ENCODE measurements around the gene STXBP2. TPM values are rescaled to one million over a fixed set of nuclear protein-coding genes. Genes with fewer than 3 reads are reported as not detected.

The STXBP2 gene
- 100 to 1,000 TPM; 131 to 158 TPM for total RNA-seq

GRCh38 chr19:7636691-7637373, at the start of gene STXBP2:
STXBP2 (plus strand) TSS chr19:7637110; CDS start chr19:7637150, 40 bp downstream.
- ChIA-PET POLR2A (no interaction called here), CTCF (interaction anchor here (0.9 to 1.7 kb wide), 3 partner anchors 12 to 24 kb away, joined by 3 to 4 read pairs (median 3); no protein-coding TSS in a partner anchor)
- Mint-ChIP-seq H3K36me3 (ENCODE audit: low read depth) (peaks cover 19% of the 10 kb centered on the region), H3K9me3 (peaks cover 7% of the 10 kb centered on the region), H3K4me3 (peak within 1 kb of the TSS; percentile 82), H3K4me1 (peaks cover 30% of the 10 kb centered on the region), H3K27me3 (no peaks in the 10 kb centered on the region), H3K27ac (peak within 1 kb of the TSS; percentile 94)
- DNase-seq = peak; percentile 91

DNA sequence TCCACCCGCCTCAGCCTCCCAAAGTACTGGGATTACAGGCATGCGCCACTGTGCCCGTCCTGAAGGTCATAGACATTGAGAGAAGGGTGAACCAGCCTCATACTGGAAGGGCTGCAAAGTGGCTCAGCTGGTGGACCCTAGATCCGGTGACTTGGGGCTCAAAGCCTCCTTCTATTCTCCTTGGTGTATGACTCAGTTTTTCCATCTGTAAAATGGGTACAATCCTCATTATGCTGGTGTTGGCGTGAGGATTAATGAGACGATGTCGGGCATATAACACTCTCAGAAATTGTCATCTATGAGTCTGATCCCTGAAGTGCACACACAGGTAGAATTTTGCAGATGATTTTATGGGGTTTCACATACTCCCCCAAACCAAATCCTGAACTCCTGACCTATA, 47.1 kb upstream of the STXBP2 start:
- Mint-ChIP-seq H3K27ac (no peak overlapping the region), H3K9me3 (no peaks in the 10 kb centered on the region), H3K4me1 (no peaks in the 10 kb centered on the region), H3K27me3 (peaks cover 11% of the 10 kb centered on the region), H3K4me3 (no peak overlapping the region), H3K36me3 (ENCODE audit: low read depth) (no peaks in the 10 kb centered on the region)
- ChIA-PET POLR2A (no interaction called here), CTCF (interaction anchor here (1.3 kb wide), 1 partner anchor 21 kb away, joined by 4 read pairs; no protein-coding TSS in a partner anchor)
- DNase-seq = no peak

DNA sequence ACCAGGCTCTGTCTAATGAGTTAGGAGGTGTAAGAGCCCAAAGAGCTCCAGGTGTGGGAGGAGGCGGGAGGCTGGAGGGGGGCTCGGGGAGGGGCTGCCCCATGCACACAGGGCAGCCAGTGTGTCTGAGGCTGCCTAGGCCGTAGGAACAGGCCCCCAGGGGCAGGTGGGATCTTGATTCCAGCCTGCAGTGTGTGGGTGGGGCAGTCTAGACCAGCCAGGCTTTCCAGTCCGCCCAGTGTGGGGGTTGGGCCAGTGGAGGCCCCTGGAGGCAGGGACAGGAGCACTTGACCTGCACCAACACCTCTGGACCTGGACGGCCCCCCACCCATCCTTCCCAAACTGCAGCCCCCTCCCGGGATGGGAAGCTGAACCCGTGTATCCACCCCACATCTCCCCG, 46.7 kb upstream of the STXBP2 start:
- Mint-ChIP-seq H3K27ac (no peak overlapping the region), H3K4me1 (peaks cover 2% of the 10 kb centered on the region), H3K36me3 (ENCODE audit: low read depth) (no peaks in the 10 kb centered on the region), H3K4me3 (no peak overlapping the region), H3K9me3 (no peaks in the 10 kb centered on the region), H3K27me3 (peaks cover 14% of the 10 kb centered on the region)
- ChIA-PET CTCF (interaction anchor here (1.3 kb wide), 1 partner anchor 22 kb away, joined by 4 read pairs; no protein-coding TSS in a partner anchor), POLR2A (no interaction called here)
- DNase-seq = no peak

- CTCF ChIA-PET = no interaction called here
- peaks cover 40% of the 10 kb centered on the region for H3K27me3 Mint-ChIP-seq
- H3K27ac Mint-ChIP-seq = no peak within 1 kb of the TSS
- POLR2A ChIA-PET = no interaction called here
- no peaks in the 10 kb centered on the region for H3K36me3 Mint-ChIP-seq (ENCODE audit: low read depth)
- H3K4me3 Mint-ChIP-seq = peak within 1 kb of the TSS; percentile 65
- peak; percentile 41 for DNase-seq
- H3K4me1 Mint-ChIP-seq = peaks cover 4% of the 10 kb centered on the region
- H3K9me3 Mint-ChIP-seq = no peaks in the 10 kb centered on the region
Measured at GRCh38 chr19:7595466-7596133, 41.3 kb upstream of the STXBP2 start, which contains the start of gene CAMSAP3. CAMSAP3 (plus strand) TSS chr19:7595863; CDS start chr19:7596003, 140 bp downstream.

DNA sequence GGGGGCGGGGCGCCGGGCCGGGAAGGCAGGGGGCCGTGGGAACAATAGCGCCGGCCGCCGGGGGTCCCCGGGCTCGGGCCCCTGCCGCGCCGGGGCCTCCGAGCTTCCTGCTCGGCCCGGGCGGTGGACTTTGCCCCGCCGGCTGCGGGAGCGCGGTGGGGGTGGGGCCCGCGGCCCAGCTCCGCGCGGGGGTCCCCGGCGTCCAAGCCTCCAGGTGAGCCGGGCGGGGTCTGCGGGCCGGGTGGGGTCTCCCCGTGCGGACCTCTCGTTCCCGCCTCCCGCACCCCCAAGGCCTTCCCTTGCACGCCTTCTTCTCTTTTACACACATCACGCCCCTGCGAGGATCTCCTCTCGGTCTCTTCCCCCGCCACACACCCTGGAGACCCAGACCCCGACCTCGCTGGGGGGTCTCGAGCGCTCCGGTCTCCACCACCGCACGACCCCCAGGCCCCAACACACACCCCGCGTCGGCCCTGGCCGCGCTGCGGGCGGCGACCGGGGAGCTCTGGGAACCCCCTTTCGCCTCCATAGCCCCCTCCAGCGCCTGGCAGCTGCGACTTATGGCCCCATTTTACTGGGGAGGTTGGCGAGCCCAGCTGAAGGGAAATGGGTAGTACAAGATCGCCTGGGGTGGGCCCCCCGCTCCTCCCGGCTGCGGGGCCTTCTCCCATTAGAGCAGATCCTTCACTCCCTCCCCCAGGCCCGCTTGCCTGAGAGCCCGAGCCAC, 40.5 kb upstream of the STXBP2 start:
- Mint-ChIP-seq H3K9me3 (no peaks in the 10 kb centered on the region), H3K4me3 (no peak overlapping the region), H3K36me3 (ENCODE audit: low read depth) (no peaks in the 10 kb centered on the region), H3K4me1 (peaks cover 4% of the 10 kb centered on the region), H3K27me3 (peaks cover 40% of the 10 kb centered on the region), H3K27ac (no peak overlapping the region)
- no peak for DNase-seq
- CTCF ChIA-PET = interaction anchor here (1.0 kb wide), 1 partner anchor 28 kb away, joined by 3 read pairs; no protein-coding TSS in a partner anchor
- POLR2A ChIA-PET = no interaction called here

GRCh38 chr19:7597689-7598088, 39.2 kb upstream of the STXBP2 start:
- Mint-ChIP-seq H3K4me1 (peaks cover 4% of the 10 kb centered on the region), H3K4me3 (no peak overlapping the region), H3K36me3 (ENCODE audit: low read depth) (no peaks in the 10 kb centered on the region), H3K27ac (no peak overlapping the region), H3K27me3 (peaks cover 43% of the 10 kb centered on the region), H3K9me3 (no peaks in the 10 kb centered on the region)
- CTCF ChIA-PET = interaction anchor here (1.1 kb wide), 1 partner anchor 29 kb away, joined by 3 read pairs; no protein-coding TSS in a partner anchor
- POLR2A ChIA-PET = no interaction called here
- no peak for DNase-seq

GRCh38 chr19:7598180-7598579, 38.7 kb upstream of the STXBP2 start:
- DNase-seq = no peak
- Mint-ChIP-seq H3K4me3 (no peak overlapping the region), H3K4me1 (peaks cover 4% of the 10 kb centered on the region), H3K27ac (no peak overlapping the region), H3K36me3 (ENCODE audit: low read depth) (no peaks in the 10 kb centered on the region), H3K27me3 (peaks cover 43% of the 10 kb centered on the region), H3K9me3 (no peaks in the 10 kb centered on the region)
- ChIA-PET CTCF (interaction anchor here (1.1 kb wide), 1 partner anchor 30 kb away, joined by 3 read pairs; no protein-coding TSS in a partner anchor), POLR2A (no interaction called here)

DNA sequence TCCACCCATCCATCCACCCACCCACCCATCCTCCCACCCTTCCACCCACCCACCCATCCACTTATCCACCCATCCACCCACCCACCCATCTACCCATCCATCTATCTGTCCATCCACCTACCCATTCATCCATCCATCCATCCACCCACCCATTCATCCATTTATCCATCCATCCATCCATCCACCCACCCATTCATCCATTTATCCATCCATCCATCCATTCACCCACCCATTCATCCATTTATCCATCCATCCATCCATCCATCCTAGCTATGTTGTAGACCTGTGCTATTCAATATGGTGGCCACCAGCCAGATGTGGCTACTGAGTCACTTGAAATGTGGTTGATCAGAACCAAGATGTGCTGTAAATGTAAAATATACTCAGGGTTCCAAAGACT, 36.2 kb upstream of the STXBP2 start:
- no peak overlapping the region for H3K27ac Mint-ChIP-seq
- CTCF ChIA-PET = no interaction called here
- no peak overlapping the region for H3K4me3 Mint-ChIP-seq
- peaks cover 27% of the 10 kb centered on the region for H3K27me3 Mint-ChIP-seq
- no peaks in the 10 kb centered on the region for H3K36me3 Mint-ChIP-seq (ENCODE audit: low read depth)
- H3K9me3 Mint-ChIP-seq = no peaks in the 10 kb centered on the region
- POLR2A ChIA-PET = no interaction called here
- no peak for DNase-seq
- H3K4me1 Mint-ChIP-seq = peaks cover 1% of the 10 kb centered on the region

DNA sequence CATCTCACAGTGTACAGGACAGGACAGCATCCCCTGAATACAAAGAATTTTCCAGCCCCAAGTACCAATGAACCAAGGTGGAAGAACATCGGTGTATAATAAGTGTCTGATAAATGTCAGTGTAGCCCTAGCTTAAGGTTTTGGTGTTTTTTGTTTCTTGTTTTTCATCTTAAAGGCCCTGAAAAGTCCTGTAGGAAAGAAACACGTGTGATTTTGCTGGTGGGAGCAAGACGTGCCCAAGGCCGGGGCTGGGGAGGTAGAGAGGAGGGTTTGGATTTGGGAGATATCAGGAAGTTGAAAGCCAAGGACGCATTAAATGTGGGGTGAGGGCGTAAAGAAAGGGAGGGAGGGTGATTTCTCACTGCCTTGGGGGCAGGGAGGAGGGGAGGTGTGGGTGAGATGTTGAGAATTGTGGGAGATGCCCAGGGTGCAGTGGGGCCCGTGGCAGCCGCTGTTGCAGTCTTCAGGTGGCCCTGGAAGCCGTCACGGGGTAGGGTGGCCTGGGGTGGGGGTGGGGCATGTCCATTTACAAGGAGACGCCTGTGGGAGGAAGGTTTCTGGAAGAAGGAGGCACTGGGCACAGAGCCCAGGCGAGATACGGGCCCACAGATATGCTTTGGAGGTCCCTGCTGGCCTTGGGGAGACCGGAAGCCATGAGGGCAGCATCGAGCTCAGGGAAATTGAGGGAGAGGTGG, 34.5 kb upstream of the STXBP2 start:
- Mint-ChIP-seq H3K27ac (no peak overlapping the region), H3K4me3 (no peak overlapping the region), H3K27me3 (peaks cover 17% of the 10 kb centered on the region), H3K9me3 (no peaks in the 10 kb centered on the region), H3K36me3 (ENCODE audit: low read depth) (no peaks in the 10 kb centered on the region), H3K4me1 (peaks cover 10% of the 10 kb centered on the region)
- DNase-seq = no peak
- CTCF ChIA-PET = no interaction called here
- POLR2A ChIA-PET = no interaction called here

GRCh38 chr19:7602935-7603497, 33.9 kb upstream of the STXBP2 start:
- CTCF ChIA-PET = no interaction called here
- POLR2A ChIA-PET = no interaction called here

GRCh38 chr19:7603919-7604318, 33.0 kb upstream of the STXBP2 start:
- Mint-ChIP-seq H3K4me1 (peaks cover 12% of the 10 kb centered on the region), H3K27ac (no peak overlapping the region), H3K4me3 (no peak overlapping the region), H3K27me3 (peaks cover 3% of the 10 kb centered on the region), H3K9me3 (no peaks in the 10 kb centered on the region), H3K36me3 (ENCODE audit: low read depth) (no peaks in the 10 kb centered on the region)
- ChIA-PET CTCF (interaction anchor here (0.6 kb wide), 1 partner anchor 9 kb away, joined by 3 read pairs; no protein-coding TSS in a partner anchor), POLR2A (no interaction called here)
- DNase-seq = no peak

More at GRCh38 chr19:7602935-7603497, 33.9 kb upstream of the STXBP2 start:
- no peaks in the 10 kb centered on the region for H3K36me3 Mint-ChIP-seq (ENCODE audit: low read depth)
- peaks cover 11% of the 10 kb centered on the region for H3K27me3 Mint-ChIP-seq
- H3K9me3 Mint-ChIP-seq = no peaks in the 10 kb centered on the region
- peaks cover 10% of the 10 kb centered on the region for H3K4me1 Mint-ChIP-seq
- no peak for DNase-seq
- no peak overlapping the region for H3K27ac Mint-ChIP-seq
- H3K4me3 Mint-ChIP-seq = no peak overlapping the region
